ENCODE measurements around the gene PAPPA. TPM values are rescaled to one million over a fixed set of nuclear protein-coding genes. Genes with fewer than 3 reads are reported as not detected.

PAPPA gene
- total RNA-seq, 1 donor from 2014 or later, result 2.9 TPM

DNA sequence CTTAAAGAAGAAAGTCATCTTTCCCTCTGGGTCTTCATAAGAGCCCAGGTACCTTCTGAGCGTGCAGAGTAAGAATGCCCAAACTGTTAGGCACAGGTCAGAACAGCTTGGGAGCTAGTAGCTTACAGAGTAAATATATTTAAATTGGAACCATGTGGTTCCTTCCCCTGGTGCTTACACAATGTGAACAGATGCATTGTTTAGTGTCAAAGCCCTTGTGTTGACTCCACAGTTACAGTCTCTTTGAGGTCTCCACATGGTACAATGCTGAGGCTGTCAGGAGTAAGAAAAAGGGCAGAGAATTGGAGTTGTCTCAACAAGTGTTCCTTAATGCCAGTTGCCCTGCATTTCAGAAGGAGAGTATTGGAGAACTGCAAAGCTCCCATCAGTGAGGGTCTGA lies 188.5 kb downstream of the PAPPA start:
- peaks cover 7% of the 10 kb centered on the region for H3K4me1 Mint-ChIP-seq
- H3K36me3 Mint-ChIP-seq, result no peaks in the 10 kb centered on the region
- no peak for DNase-seq (ENCODE audit: low spot score in 2 of 2, unreplicated experiment in 2 of 2)
- TF ChIP-seq, protein P1, sequence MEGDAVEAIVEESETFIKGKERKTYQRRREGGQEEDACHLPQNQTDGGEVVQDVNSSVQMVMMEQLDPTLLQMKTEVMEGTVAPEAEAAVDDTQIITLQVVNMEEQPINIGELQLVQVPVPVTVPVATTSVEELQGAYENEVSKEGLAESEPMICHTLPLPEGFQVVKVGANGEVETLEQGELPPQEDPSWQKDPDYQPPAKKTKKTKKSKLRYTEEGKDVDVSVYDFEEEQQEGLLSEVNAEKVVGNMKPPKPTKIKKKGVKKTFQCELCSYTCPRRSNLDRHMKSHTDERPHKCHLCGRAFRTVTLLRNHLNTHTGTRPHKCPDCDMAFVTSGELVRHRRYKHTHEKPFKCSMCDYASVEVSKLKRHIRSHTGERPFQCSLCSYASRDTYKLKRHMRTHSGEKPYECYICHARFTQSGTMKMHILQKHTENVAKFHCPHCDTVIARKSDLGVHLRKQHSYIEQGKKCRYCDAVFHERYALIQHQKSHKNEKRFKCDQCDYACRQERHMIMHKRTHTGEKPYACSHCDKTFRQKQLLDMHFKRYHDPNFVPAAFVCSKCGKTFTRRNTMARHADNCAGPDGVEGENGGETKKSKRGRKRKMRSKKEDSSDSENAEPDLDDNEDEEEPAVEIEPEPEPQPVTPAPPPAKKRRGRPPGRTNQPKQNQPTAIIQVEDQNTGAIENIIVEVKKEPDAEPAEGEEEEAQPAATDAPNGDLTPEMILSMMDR (IDR thresholded peaks at IDR 0.05; ENCODE audit: unreplicated experiment), result no peak
- no peaks in the 10 kb centered on the region for H3K9me3 Mint-ChIP-seq
- H3K27me3 Mint-ChIP-seq (ENCODE audit: low read depth), result no peaks in the 10 kb centered on the region
- H3K4me3 Mint-ChIP-seq, result no peak overlapping the region
- no peak overlapping the region for H3K27ac Mint-ChIP-seq

DNA sequence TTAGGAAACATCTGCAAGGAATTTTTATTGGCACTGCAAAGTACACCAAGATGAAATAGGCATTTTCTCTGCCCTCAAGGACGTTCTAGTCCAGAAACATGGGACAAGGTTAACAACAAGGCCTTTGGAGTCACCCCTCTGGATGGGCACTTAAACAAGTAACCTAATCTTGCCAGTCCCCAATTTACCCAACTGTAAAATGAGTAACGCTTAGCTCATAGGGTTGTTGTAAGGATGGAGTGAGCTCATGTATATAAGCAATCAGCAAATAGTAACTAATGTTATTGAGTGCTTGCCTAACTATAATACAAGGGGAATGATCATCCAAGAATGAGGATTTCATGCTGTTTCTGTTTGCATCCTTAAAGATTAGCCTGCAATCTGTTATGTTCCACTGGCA lies 189.3 kb downstream of the PAPPA start:
- H3K9me3 Mint-ChIP-seq, result no peaks in the 10 kb centered on the region
- peaks cover 2% of the 10 kb centered on the region for H3K4me1 Mint-ChIP-seq
- H3K4me3 Mint-ChIP-seq, result no peak overlapping the region
- no peak overlapping the region for H3K27ac Mint-ChIP-seq
- no peak for DNase-seq (ENCODE audit: low spot score in 2 of 2, unreplicated experiment in 2 of 2)
- H3K36me3 Mint-ChIP-seq, result no peaks in the 10 kb centered on the region
- H3K27me3 Mint-ChIP-seq (ENCODE audit: low read depth), result no peaks in the 10 kb centered on the region
- TF ChIP-seq, protein P1 (IDR thresholded peaks at IDR 0.05; ENCODE audit: unreplicated experiment), result no peak

DNA sequence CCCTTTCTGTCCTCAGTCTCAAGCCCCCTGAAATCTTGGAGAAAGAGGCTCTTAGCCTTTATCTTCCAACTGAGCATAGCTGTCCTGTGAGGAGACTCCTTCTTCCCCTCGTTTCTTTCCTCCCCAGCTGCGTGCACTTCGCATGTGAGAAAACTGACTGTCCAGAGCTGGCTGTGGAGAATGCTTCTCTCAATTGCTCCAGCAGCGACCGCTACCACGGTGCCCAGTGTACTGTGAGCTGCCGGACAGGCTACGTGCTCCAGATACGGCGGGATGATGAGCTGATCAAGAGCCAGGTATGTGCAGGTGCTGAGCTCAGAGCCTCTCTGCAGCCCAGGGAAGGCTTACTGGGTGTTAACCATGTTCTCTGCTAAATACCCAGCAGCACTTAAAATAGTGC lies 190.8 kb downstream of the PAPPA start:
- H3K27ac Mint-ChIP-seq, result no peak overlapping the region
- no peaks in the 10 kb centered on the region for H3K4me1 Mint-ChIP-seq
- TF ChIP-seq, protein P1 (IDR thresholded peaks at IDR 0.05; ENCODE audit: unreplicated experiment), result no peak
- H3K27me3 Mint-ChIP-seq (ENCODE audit: low read depth), result no peaks in the 10 kb centered on the region
- no peaks in the 10 kb centered on the region for H3K36me3 Mint-ChIP-seq
- no peaks in the 10 kb centered on the region for H3K9me3 Mint-ChIP-seq
- no peak overlapping the region for H3K4me3 Mint-ChIP-seq
- DNase-seq (ENCODE audit: low spot score in 2 of 2, unreplicated experiment in 2 of 2), result no peak

DNA sequence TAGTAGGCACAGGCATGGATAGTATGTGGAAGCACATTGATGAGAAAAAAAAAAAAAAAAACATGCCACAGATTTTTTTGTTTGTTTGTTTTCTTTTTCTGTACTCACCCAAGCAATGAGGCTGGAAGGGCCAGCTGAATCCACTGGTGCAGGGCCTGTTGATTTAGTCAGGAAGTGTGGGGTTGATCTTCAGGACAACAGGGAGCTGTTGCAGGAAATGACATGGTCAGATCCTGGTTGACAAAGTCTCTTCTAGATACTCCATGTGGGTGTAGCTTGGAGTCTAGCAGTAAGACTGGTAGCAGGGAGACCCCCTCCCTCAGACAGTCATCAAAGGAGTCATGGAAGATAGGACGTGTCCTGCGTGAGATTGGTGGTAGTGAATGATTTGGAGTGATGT lies 191.8 kb downstream of the PAPPA start:
- Mint-ChIP-seq H3K27me3 (ENCODE audit: low read depth) (no peaks in the 10 kb centered on the region), H3K36me3 (no peaks in the 10 kb centered on the region), H3K4me3 (no peak overlapping the region), H3K4me1 (no peaks in the 10 kb centered on the region), H3K9me3 (no peaks in the 10 kb centered on the region), H3K27ac (no peak overlapping the region)
- no peak for DNase-seq (ENCODE audit: low spot score in 2 of 2, unreplicated experiment in 2 of 2)
- TF ChIP-seq, protein P1 (IDR thresholded peaks at IDR 0.05; ENCODE audit: unreplicated experiment), result no peak

DNA sequence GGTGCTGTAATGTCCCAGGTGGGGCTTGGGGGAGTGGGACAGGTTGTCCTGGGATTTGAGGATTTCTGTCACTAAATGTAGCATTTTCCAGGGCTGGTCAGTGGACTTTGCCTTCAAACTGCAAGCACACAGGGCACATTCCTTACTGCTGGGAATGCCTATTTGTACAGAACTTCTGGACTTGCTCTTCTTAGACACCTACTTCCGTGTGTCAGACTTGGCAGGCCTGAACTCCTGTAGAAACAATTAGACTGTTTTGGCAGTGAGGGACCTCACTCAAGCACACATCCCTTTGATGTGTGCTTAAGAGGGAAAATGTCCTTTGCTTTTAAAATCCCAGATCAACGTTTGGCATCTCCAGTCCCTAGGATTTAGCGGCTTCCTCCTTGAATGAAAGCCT lies 192.2 kb downstream of the PAPPA start:
- TF ChIP-seq, protein P1 (IDR thresholded peaks at IDR 0.05; ENCODE audit: unreplicated experiment), result no peak
- no peaks in the 10 kb centered on the region for H3K27me3 Mint-ChIP-seq (ENCODE audit: low read depth)
- no peak overlapping the region for H3K4me3 Mint-ChIP-seq
- H3K36me3 Mint-ChIP-seq, result no peaks in the 10 kb centered on the region
- H3K27ac Mint-ChIP-seq, result no peak overlapping the region
- H3K9me3 Mint-ChIP-seq, result no peaks in the 10 kb centered on the region
- no peaks in the 10 kb centered on the region for H3K4me1 Mint-ChIP-seq
- no peak for DNase-seq (ENCODE audit: low spot score in 2 of 2, unreplicated experiment in 2 of 2)

DNA sequence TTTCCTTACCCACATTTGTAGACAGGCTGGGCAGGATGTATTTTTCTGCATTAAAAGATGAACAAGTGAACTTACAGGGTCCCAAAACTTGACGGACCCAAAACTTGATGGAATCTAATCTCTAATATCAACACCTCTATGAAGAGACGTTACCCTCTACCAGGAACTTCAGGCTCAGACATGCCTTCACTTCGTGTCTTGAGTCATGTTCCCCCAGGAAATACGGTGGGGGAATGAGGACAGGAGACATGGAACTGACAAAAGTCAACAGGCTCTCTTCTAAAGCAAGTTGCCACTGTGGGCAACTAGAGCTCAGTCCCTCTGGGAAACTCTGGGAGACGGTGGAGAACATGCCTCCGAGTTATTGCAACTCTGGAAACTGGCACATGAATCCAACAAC lies 196.1 kb downstream of the PAPPA start:
- DNase-seq (ENCODE audit: low spot score in 2 of 2, unreplicated experiment in 2 of 2), result no peak
- no peaks in the 10 kb centered on the region for H3K4me1 Mint-ChIP-seq
- TF ChIP-seq, protein P1 (IDR thresholded peaks at IDR 0.05; ENCODE audit: unreplicated experiment), result no peak
- H3K4me3 Mint-ChIP-seq, result no peak overlapping the region
- no peaks in the 10 kb centered on the region for H3K27me3 Mint-ChIP-seq (ENCODE audit: low read depth)
- H3K27ac Mint-ChIP-seq, result no peak overlapping the region
- no peaks in the 10 kb centered on the region for H3K9me3 Mint-ChIP-seq
- no peaks in the 10 kb centered on the region for H3K36me3 Mint-ChIP-seq

Measured in mesothelial cell of epicardium (in vitro differentiated cells).